OCI-LY1 (cell line): Measurements from ENCODE around the gene ATP6V1E1.

Source experiments
- H2AFZ ChIP-seq: fragments of 200-600 bp; sonication (generic), shearing (Covaris generic); 2 replicates; pipeline ENCODE4 v1.6.0; 2014; ENCODE audit warnings: antibody characterized with exemption, mild to moderate bottlenecking, low read length
- H3F3A ChIP-seq: fragments of 200-600 bp; sonication (generic), shearing (Covaris generic); 2 replicates; pipeline ENCODE4 v1.6.0; 2014; ENCODE audit warnings: mild to moderate bottlenecking, antibody characterized with exemption, low read length, moderate library complexity; ENCODE audit not compliant: insufficient read depth
- H3K27ac ChIP-seq: fragments of 200-600 bp; sonication (generic); 2 replicates; pipeline ENCODE4 v1.5.1; 2014; ENCODE audit warnings: low read length, mixed run types, mild to moderate bottlenecking, low read depth; ENCODE audit not compliant: poor library complexity, severe bottlenecking
- H3K27me3 ChIP-seq: fragments of 200-600 bp; sonication (generic); 2 replicates; pipeline ENCODE4 v1.6.0; 2014; ENCODE audit warnings: antibody characterized with exemption, mild to moderate bottlenecking, low read length, moderate library complexity; ENCODE audit not compliant: insufficient read depth
- H3K36me3 ChIP-seq: fragments of 200-600 bp; sonication (generic); 2 replicates; pipeline ENCODE4 v1.6.1; 2014; ENCODE audit warnings: mild to moderate bottlenecking, antibody characterized with exemption, low read length, moderate library complexity, mixed read lengths; ENCODE audit not compliant: insufficient read depth
- H3K4me1 ChIP-seq: fragments of 200-600 bp; sonication (generic); 2 replicates; pipeline ENCODE4 v1.5.1; 2014; ENCODE audit warnings: mild to moderate bottlenecking, low read length, moderate library complexity; ENCODE audit not compliant: insufficient read depth, severe bottlenecking
- H3K4me2 ChIP-seq: fragments of 200-600 bp; sonication (generic), shearing (Covaris generic); 2 replicates; pipeline ENCODE4 v1.6.1; 2014; ENCODE audit warnings: low read length
- H3K4me3 ChIP-seq: fragments of 200-600 bp; sonication (generic); 2 replicates; pipeline ENCODE4 v1.5.1; 2014; ENCODE audit warnings: low read length, low read depth, mild to moderate bottlenecking, mixed read lengths; ENCODE audit not compliant: poor library complexity, severe bottlenecking
- H3K79me2 ChIP-seq: fragments of 200-600 bp; shearing (Covaris generic); 2 replicates; pipeline ENCODE4 v1.6.1; 2016; ENCODE audit warnings: mixed run types, low read length, mixed read lengths; ENCODE audit not compliant: insufficient read depth
- H3K9ac ChIP-seq: fragments of 200-600 bp; sonication (generic), shearing (Covaris generic); 2 replicates; pipeline ENCODE4 v1.6.1; 2014; ENCODE audit warnings: mild to moderate bottlenecking, low read length, mixed read lengths
- H3K9me2 ChIP-seq: fragments of 200-600 bp; sonication (generic), shearing (Covaris generic); 2 replicates; pipeline ENCODE4 v1.6.1; 2014; ENCODE audit warnings: low read depth, mild to moderate bottlenecking, low read length, mixed read lengths
- H3K9me3 ChIP-seq: fragments of 200-600 bp; shearing (Covaris generic); 2 replicates; pipeline ENCODE4 v1.6.1; 2014; ENCODE audit warnings: low read length, mixed read lengths
- H4K20me1 ChIP-seq: fragments of 200-600 bp; sonication (generic), shearing (Covaris generic); 2 replicates; pipeline ENCODE4 v1.6.0; 2016; ENCODE audit warnings: mild to moderate bottlenecking, low read length; ENCODE audit not compliant: insufficient read depth
- EZH2 ChIP-seq: fragments of 200-600 bp; sonication (generic), shearing (Covaris generic); IDR thresholded peaks from 2 replicates; pipeline ENCODE4 v1.8.0; 2017; ENCODE audit warnings: borderline replicate concordance, mixed run types, mild to moderate bottlenecking, antibody characterized with exemption, low read length, moderate library complexity, mixed read lengths
- TF ChIP-seq, protein P1 (sequence below): fragments of 200-600 bp; sonication (generic), shearing (Covaris generic); IDR thresholded peaks from 2 replicates; pipeline ENCODE4 v1.5.1; 2017; ENCODE audit warnings: mild to moderate bottlenecking, antibody characterized with exemption, low read length, moderate library complexity, mixed read lengths

Gene ATP6V1E1

DNA sequence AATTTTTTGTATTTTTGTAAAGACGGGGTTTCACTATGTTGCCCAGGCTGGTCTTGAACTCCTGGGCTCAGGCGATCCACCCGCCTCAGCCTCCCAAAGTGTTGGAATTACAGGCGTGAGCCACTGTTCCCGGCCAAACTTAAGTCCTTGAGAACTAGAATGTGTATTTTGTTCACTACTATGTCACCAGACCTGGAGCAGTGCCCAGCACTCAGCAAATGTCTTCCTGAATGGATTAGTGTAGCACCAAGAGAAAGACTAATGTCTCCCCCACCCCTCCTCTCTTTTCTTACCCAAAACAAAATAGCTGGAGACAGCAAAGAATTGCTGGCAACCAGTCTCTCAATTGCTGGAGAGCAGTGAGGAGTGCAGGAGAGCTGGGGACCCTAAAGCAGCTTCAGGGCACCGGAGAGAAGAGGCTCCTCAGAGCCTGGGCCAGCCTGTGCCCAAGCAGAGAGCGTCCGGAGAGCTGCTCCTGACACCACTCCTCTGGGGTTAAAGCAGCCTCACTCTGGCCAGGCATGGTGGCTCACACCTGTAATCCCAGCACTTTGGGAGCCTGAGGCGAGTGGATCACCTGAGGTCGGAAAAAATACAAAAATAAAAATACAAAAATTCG, 50.3 kb downstream of the ATP6V1E1 start:
- TF ChIP-seq, protein P1, sequence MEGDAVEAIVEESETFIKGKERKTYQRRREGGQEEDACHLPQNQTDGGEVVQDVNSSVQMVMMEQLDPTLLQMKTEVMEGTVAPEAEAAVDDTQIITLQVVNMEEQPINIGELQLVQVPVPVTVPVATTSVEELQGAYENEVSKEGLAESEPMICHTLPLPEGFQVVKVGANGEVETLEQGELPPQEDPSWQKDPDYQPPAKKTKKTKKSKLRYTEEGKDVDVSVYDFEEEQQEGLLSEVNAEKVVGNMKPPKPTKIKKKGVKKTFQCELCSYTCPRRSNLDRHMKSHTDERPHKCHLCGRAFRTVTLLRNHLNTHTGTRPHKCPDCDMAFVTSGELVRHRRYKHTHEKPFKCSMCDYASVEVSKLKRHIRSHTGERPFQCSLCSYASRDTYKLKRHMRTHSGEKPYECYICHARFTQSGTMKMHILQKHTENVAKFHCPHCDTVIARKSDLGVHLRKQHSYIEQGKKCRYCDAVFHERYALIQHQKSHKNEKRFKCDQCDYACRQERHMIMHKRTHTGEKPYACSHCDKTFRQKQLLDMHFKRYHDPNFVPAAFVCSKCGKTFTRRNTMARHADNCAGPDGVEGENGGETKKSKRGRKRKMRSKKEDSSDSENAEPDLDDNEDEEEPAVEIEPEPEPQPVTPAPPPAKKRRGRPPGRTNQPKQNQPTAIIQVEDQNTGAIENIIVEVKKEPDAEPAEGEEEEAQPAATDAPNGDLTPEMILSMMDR = no peak
- no peak for TF ChIP-seq EZH2
- Histone ChIP-seq H3K27ac (no peak overlapping the region), H2AFZ (no peak overlapping the region)

DNA sequence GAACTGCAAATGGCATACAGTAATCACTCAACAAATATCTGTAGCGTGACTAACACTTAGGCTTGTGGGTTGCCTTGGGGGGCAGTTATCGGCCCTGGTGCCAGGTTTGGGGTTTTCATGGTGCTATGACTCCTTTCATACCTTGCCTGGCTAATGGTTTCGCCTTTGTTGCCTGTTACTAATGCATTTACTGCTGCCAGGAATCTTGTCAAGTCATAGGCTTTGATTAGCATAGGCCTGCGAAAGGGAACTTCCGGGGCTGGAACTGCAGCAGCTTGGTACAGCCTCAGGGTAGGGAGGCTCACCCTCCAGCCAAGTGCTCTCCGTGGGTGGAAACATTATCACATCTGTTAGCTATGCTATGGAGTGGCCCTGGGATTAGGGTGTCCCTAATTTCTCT, 52.1 kb downstream of the ATP6V1E1 start:
- Histone ChIP-seq H3K27me3 (no peaks in the 10 kb centered on the region), H3K9ac (no peak overlapping the region), H2AFZ (no peak overlapping the region), H3K4me1 (no peaks in the 10 kb centered on the region), H3K9me3 (no peaks in the 10 kb centered on the region), H3K79me2 (no peaks in the 10 kb centered on the region), H3K4me2 (no peak overlapping the region), H3K9me2 (no peaks in the 10 kb centered on the region), H3K4me3 (no peak overlapping the region), H4K20me1 (no peaks in the 10 kb centered on the region), H3K27ac (no peak overlapping the region), H3K36me3 (no peaks in the 10 kb centered on the region), H3F3A (no peaks in the 10 kb centered on the region)
- TF ChIP-seq, protein P1 = no peak
- no peak for TF ChIP-seq EZH2

More for the DNA sequence above, 50.3 kb downstream of the ATP6V1E1 start:
- Histone ChIP-seq H3K27me3 (no peaks in the 10 kb centered on the region), H4K20me1 (no peaks in the 10 kb centered on the region), H3K4me3 (no peak overlapping the region), H3K9me3 (no peaks in the 10 kb centered on the region), H3K79me2 (no peaks in the 10 kb centered on the region), H3F3A (no peaks in the 10 kb centered on the region), H3K9ac (no peak overlapping the region), H3K36me3 (no peaks in the 10 kb centered on the region), H3K4me2 (no peak overlapping the region), H3K9me2 (no peaks in the 10 kb centered on the region), H3K4me1 (no peaks in the 10 kb centered on the region)

DNA sequence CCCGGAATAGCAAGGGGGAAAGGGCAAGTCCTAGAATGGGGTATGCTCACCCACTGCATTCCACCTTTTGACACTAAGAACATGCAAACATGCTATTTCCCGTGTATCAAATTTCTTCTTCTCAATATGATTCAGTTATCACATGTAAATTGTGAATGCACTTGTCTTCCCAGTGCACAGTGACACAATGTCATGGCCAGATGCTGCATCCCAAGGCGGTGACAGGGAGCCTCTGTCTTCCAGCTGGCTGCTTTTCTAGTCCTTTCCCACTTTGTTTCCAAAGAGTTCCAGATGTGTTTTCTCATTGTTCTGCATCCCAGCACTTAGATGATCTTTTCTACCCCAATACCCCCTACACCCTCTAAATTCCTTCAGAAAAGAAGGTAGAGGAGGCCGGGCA, 52.9 kb downstream of the ATP6V1E1 start:
- Histone ChIP-seq H3K4me1 (no peaks in the 10 kb centered on the region), H2AFZ (no peak overlapping the region), H3K9ac (no peak overlapping the region), H3K9me2 (no peaks in the 10 kb centered on the region), H3K4me2 (no peak overlapping the region), H3K79me2 (no peaks in the 10 kb centered on the region), H4K20me1 (no peaks in the 10 kb centered on the region), H3K27me3 (no peaks in the 10 kb centered on the region), H3K36me3 (no peaks in the 10 kb centered on the region), H3K9me3 (no peaks in the 10 kb centered on the region), H3K4me3 (no peak overlapping the region), H3F3A (no peaks in the 10 kb centered on the region), H3K27ac (no peak overlapping the region)
- no peak for TF ChIP-seq EZH2
- TF ChIP-seq, protein P1 = no peak
